BE2C (cell line): ENCODE data around the gene CLTB.

Source experiments
- DNase-seq: peaks from one replicate; pipeline ENCODE4 v3.0.0-alpha.2; 2020
- H3K27me3 ChIP-seq: fragments of 250-450 bp; sonication (Bioruptor Pico); 2 replicates; pipeline ENCODE4 v1.5.1; 2020; ENCODE audit warnings: mild to moderate bottlenecking
- H3K36me3 ChIP-seq: fragments of 250-450 bp; sonication (Bioruptor Pico); 2 replicates; pipeline ENCODE4 v1.5.1; 2020; ENCODE audit warnings: mild to moderate bottlenecking
- H3K4me1 ChIP-seq: fragments of 250-450 bp; sonication (Bioruptor Pico); 2 replicates; pipeline ENCODE4 v1.5.1; 2020
- H3K4me3 ChIP-seq: 2 replicates; pipeline ENCODE4 v1.5.1; 2011; ENCODE audit warnings: low read depth, low read length
- H3K9me3 ChIP-seq: fragments of 250-450 bp; sonication (Bioruptor Pico); 2 replicates; pipeline ENCODE4 v1.5.1; 2020
- TF ChIP-seq, protein P1 (sequence below): IDR thresholded peaks from 2 replicates; pipeline ENCODE4 v1.5.1; 2012; ENCODE audit warnings: mild to moderate bottlenecking, low read depth, low read length

The CLTB gene

DNA sequence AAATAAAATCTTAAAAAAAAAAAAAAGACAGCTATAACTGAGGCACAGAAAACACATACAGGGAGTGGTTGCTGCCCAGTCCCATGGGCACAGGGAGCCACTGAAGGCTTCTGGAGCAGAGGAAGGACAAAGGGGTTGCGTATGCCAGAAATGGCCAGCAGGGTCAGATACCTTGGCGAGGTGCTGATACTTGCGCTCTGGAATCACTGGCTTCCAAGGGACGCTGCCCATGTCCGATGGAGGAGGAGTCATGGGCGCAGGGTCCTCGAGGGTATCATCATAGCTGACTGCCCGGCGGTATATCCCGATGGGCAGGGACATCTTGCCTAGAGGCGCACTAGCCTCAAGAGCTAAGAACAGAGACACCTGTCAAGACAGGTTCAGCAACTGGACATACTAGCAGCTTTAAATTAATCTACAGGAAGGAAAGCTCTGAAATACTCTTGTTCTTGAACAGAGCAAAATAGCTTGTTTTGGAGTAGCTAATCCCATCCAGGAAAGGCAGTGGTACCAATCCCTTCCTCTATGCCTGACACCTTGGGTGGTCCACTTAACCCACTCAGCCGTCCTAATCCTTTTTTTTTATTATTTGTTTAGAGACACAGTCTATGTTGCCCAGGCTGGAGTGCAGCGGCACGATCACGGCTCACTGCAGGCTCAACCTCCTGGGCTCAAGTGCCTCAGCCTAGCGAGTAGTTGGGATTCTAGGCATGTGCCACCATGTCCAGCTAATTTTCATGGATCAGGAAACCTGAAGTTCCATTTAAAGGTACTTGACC is 60.8 kb downstream of the CLTB start:
- Histone ChIP-seq H3K27me3 (no peaks in the 10 kb centered on the region), H3K4me1 (no peaks in the 10 kb centered on the region), H3K4me3 (no peak overlapping the region), H3K36me3 (peaks cover 42% of the 10 kb centered on the region), H3K9me3 (no peaks in the 10 kb centered on the region)
- TF ChIP-seq, protein P1, sequence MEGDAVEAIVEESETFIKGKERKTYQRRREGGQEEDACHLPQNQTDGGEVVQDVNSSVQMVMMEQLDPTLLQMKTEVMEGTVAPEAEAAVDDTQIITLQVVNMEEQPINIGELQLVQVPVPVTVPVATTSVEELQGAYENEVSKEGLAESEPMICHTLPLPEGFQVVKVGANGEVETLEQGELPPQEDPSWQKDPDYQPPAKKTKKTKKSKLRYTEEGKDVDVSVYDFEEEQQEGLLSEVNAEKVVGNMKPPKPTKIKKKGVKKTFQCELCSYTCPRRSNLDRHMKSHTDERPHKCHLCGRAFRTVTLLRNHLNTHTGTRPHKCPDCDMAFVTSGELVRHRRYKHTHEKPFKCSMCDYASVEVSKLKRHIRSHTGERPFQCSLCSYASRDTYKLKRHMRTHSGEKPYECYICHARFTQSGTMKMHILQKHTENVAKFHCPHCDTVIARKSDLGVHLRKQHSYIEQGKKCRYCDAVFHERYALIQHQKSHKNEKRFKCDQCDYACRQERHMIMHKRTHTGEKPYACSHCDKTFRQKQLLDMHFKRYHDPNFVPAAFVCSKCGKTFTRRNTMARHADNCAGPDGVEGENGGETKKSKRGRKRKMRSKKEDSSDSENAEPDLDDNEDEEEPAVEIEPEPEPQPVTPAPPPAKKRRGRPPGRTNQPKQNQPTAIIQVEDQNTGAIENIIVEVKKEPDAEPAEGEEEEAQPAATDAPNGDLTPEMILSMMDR, result peak; percentile 22; the same call in 1 of the 2 replicates
- DNase-seq, result no peak

DNA sequence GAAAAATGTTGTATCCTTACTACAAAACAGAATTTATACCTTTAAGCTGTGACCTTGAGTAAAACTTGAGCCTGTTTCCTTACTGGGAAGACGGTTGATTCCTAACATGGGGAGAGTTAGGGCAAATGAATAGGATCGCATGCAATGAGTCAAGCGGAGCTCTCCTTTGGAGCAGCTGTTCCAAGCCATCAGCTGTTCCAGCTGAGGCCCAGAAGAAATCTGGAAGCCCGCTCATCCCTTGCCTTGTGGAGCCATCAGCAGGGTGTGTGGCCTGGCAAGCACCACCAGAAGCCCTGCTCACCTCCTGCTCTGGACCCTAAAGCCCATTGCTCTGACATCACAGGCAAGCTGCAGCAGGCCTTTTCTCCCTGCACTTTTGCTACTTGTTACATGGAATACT is 62.8 kb downstream of the CLTB start:
- Histone ChIP-seq H3K4me1 (no peaks in the 10 kb centered on the region), H3K36me3 (peaks cover 59% of the 10 kb centered on the region), H3K4me3 (no peak overlapping the region), H3K27me3 (no peaks in the 10 kb centered on the region), H3K9me3 (no peaks in the 10 kb centered on the region)
- no peak for DNase-seq
- TF ChIP-seq, protein P1, result no peak

DNA sequence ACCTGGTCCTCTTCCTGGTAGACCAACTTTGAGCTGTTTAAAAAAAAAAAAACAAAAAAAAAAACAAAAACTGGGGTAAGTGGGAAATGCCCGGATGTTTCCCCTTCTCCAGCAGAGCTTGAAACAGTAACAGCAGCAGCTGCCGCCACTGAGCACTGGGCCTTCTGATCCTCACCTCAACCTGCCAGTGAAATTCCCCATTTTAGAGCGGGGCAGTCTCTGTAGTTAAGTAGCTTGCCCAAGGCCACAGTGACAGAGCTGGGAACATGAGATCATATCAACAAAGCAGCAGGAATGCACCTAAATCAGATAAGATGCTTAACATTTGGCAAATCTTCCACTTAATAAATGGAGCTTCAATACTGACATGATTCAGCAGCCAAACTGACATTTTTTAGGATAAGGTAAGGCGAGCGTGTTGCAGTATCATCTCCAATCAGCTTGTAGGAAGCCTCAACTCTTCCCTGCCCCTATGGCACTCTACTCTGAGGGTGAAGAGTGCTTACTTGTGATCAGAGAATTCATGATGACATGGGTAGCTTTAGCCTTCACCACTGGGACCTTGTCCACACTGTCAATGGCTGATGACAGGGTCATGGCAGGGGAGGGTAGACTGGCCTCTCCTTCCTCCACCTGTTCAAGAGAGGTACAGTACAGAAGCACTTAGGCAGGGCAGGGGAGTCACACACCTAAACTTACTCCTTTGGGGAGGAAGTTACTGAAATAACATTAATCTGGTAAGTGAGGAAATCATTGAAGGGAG is 64.0 kb downstream of the CLTB start:
- no peaks in the 10 kb centered on the region for H3K9me3 ChIP-seq
- no peaks in the 10 kb centered on the region for H3K4me1 ChIP-seq
- no peak for DNase-seq
- TF ChIP-seq, protein P1, result no peak
- H3K4me3 ChIP-seq, result no peak overlapping the region
- H3K27me3 ChIP-seq, result no peaks in the 10 kb centered on the region
- H3K36me3 ChIP-seq, result peaks cover 61% of the 10 kb centered on the region

DNA sequence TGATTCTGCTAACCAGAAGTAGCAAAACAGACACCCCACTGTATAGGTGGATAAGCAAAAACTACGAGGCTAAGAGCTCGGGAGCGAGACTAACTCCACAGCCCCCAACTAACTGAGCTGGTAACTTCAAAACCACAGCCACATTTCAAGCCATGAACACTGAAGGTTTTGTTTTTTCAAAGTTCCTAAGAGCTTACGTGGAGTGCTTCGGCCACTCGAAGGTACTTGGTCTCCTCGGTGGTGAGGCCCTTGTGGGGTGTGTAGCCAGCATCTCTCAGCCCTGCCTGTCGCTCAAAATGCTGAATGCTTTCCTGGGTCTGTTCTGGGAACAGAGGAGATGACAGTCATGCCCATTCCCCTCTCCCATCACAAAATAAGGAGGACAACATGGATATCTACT is 65.9 kb downstream of the CLTB start:
- Histone ChIP-seq H3K9me3 (no peaks in the 10 kb centered on the region), H3K4me3 (no peak overlapping the region), H3K4me1 (no peaks in the 10 kb centered on the region), H3K36me3 (peaks cover 72% of the 10 kb centered on the region), H3K27me3 (no peaks in the 10 kb centered on the region)
- TF ChIP-seq, protein P1, result no peak
- no peak for DNase-seq

DNA sequence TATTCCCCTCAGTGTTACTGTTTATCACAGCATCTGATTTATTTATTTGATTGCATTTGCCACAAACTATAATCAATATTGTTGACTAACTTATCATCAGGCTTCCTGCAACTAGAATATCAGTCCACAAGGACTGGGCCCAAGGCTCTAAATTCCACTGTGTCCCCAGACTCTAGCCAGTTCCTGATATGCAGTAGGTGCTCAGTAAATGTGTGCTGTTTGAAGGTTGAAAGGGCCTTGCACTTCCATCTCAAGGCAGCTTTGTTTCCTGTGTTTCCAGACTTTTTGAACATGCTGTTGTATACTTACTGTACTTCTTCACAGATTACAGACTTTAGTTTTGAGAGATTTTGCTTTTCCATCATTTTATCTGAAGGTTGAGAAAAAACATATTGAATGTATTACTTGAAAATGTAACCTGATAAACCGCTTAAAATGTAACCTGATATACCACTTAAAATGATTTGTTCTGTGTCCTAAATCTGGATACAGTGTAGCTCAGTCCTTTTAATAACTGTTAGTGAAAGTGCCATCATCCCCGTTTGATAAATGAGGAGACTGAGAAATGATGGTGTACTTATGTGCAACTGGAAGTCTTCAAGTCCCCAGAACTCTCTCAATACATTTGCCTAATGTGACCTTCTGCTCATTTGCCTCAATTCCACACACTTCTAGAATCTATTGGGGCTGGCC is 73.4 kb downstream of the CLTB start:
- no peak overlapping the region for H3K4me3 ChIP-seq
- H3K36me3 ChIP-seq, result peaks cover 24% of the 10 kb centered on the region
- H3K27me3 ChIP-seq, result no peaks in the 10 kb centered on the region
- no peaks in the 10 kb centered on the region for H3K9me3 ChIP-seq
- TF ChIP-seq, protein P1, result no peak
- H3K4me1 ChIP-seq, result no peaks in the 10 kb centered on the region
- DNase-seq, result no peak
